Germinal center (tissue), 1 donor: Measurements from ENCODE around the gene UCP3.
"Not testable (repeated sequence)": the region's sequence is repeated elsewhere in the genome, so short reads cannot be mapped to it uniquely, and the experiment has no call there.

Source experiments
- DNase-seq: peaks from one replicate; pipeline ENCODE4 v3.0.0; 2012; ENCODE audit warnings: mixed read lengths, low spot score

UCP3 gene

DNA sequence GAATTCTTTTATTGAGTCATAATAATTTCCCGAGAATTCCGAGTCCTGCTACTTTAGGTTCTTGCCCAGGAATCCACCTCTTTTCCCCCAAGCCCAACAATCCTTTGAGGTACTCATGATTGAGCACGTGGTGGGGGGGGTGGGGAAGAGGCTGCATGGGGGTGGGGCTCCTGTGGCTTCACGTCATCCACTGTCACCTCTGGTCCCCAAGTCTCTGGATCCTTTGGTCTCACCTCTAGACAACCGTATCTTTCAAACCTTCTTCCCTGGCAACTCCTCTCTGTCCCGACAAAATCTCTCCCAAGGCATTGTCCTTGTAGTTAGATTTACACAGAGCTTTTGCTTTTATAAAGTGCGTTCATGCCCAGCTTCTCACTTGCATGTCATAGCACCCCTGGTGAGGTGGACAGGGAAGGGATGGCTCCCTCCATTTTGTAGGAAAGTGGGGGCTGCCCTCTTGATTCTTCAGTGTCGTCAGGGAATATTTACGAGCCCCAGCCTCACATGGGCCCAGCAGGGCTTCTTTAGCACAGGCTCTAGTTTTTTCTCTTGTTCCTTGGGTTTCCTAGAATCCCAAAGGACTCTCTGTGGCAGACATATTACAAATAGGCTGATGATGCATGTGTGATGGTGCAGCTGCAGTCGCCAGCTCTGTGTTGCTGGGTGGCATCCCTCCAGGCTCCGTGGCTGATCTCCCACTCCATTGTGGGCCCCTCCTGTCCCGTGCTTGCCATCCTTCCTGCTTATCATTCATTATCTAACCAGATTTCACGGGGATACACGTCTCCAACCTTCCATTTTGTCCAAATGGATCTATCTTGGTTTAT lies 8.4 kb downstream of the UCP3 start:
- DNase-seq: no peak

DNA sequence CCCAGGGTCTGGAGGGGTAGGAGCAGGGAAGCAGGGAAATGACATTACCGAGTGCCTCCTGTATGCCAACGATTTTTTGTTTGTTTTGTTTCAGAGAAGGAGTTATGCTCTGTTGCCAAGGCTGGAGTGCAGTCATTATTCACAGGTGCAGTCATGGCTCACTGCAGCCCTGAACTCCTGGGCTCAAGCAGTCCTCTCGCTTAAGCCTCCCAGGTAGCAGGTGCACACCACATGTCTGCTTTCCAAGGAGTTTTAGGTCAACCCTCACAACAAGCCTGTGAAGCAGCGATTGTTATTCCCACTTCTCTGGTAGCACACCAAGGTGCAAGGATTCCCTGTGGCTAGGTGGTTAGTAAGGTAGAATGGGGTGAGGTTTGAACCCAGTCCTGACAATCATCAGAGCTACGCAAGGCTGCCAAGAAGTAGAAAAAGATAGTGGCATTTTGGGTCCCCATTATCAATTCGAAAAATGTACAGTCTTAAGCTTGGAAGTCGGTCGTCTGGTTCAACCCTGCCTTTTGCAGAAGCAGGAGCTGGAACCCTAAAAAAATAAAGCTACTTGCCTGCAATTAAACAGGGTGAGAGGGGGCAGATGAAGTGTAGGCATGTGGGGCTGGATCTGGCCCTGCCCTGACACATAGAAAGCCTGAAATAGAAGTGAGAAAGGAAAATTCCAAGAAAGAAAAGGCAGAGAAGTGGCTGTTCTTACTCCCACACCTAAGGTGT lies 9.1 kb downstream of the UCP3 start:
- DNase-seq: peak; percentile 61

DNA sequence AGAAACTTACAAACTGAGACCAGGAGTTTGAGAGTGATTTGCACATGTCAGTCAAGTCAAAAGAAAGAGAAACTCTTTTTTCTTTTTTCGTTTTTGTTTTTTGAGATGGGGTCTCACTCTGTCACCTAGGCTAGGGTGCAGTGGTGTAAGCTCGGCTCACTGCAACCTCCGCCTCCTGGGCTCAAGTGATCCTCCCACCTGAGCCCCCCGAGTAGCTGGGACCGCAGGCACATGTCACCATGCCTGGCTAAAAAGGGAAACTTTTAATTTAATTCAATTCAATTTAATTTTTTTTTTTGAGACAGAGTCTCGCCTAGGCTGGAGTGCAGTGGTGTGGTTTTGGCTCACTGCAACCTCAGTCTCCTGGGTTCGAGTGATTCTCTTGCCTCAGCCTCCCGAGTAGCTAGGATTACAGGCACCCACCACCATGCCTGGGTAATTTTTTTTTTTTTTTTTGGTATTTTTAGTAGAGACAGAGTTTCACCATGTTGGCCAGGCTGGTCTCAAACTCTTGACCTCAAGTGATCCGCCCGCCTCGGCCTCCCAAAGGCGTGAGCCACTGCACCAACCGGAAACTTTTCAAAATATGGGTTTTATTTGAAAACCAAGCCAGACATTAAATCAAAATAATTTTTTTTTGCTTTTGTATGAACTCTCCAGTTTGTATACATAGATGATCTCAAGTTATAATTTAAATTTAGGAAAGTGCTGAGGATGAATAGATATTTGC lies 9.9 kb downstream of the UCP3 start:
- DNase-seq: no peak

DNA sequence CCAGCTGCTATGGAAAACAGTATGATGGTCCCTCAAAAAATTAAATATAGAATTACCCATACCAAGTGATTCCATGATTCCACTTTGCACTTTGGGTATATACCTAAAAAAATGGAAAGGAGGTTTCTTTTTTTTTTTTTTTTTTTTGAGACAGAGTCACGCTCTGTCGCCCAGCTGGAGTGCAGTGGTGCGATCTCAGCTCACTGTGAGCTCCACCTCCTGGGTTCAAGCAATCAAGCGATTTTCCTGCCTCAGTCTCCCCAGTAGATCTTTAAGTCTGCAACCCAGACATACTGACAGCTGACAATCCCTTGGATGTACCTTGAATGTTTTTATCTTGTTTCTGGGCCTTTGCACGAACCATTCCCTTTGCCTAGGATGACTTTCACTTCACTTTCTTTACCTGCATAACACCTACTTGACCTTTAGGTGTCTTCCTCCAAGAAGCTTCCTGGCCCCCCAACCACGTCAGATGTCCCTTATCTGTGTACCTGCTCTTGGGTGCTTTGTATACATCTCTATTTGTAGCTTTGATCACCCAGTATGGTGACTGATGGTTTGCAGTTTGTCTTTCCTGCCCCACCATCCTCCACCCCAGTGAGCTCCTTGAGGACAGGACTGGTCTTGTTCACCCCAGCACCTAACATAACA lies 11.6 kb downstream of the UCP3 start:
- DNase-seq: peak; percentile 54

DNA sequence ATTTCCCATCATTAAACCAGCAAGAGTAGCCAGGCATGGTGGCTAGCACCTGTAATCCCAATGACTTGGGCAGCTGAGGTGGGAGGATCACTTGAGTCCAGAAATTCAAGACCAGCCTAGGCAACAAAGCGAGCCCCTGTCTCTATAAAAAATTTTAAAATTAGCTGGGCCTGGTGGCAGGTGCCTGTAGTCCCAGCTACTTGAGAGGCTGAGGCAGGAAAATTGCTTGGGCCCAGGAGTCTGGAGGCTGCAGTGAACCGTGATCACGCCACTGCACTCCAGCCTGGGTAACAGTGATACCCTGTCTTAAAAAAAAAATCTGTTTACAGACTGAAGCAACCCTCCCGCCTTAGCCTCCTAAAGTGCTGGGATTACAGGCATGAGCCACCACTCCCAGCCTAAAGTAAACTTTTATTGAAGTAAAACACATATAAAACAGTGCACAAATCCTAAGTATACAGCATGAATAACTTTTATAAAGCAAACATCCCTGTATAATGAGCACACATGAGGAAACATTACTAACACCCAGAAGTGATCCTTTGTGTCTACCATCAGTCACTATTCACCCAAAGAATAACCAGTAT lies 12.6 kb downstream of the UCP3 start:
- no peak for DNase-seq

DNA sequence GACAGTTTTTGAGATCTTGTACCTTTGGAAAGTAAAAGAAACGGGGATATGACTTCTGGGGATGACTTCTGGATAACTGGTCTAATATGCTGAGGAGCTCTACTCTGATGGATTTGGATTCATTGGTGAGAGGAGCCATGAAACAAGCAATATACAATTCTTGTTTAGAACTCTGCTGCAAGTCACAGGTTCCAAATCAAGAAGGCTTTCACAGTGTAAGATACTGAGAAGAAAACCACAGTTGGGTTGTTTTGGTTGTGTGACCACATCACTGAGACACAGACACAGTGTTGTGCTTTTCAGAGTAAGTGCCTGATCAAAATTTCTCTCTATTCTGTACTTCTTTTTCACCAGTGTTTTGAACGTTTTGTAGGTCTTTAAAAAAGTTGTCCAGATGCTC lies 13.2 kb downstream of the UCP3 start:
- DNase-seq: no peak

DNA sequence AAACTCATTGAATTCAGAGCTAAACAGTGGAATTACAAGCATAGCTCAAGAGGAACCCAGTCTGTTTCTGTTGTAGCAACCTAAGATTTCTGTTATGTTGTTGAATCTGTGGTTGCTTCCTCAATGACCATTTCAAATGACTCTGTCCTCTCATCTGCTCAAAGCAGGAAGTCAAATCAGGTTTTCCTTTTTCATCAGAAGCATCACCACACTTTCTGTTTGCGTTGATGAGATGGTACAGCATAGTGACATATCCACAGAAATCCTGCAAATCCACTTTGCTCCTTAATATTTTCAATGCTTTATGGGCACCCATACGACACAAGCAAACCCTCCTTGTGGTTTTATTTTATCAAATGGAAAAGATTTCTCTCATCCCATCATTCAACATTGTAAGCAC lies 13.6 kb downstream of the UCP3 start:
- no peak for DNase-seq

DNA sequence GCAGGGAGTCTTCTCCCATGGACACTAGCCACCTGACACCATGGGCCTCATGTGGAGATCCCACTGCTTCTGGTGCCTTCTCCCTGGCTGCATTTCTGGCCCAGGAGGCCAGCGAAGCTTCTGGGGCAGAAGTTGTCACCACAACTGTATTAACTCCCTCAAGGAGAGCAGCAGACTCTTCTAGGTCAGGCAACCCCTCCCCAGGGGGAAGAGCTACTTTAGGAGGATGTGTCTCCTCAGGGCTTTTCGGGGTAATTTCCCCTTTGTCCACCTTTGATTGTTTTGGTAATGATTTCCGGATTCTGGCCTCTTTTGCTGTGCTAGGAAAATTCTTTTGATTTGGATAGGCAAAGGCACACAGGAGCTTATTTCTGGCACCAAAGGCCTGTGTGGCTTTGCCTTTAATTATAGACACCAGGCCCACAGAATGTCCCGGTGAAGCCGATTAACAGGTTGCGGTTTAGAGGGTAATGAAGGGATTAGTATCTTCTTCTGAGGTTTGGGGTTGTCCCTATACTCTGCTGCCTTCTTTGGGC lies 17.3 kb downstream of the UCP3 start:
- DNase-seq: no peak

DNA sequence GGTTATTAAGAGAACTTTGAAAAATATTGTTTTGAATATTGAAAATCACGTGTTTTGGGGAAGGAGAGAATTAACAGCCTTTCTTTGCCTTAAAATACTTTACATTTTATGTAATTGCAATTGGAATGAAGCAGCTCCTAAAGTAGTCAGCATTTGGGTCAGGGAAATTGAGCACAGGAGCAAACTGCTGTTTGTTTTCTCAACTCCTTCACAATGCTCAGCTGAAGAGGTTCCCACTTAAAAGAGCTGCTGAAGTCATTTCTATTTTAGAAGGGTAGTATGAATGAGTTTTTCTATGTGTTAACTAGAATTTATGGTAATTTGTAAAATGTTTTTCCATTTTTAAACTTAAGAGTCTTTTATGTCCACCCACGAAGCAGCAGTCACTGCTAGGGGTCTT lies 18.2 kb downstream of the UCP3 start:
- no peak for DNase-seq

DNA sequence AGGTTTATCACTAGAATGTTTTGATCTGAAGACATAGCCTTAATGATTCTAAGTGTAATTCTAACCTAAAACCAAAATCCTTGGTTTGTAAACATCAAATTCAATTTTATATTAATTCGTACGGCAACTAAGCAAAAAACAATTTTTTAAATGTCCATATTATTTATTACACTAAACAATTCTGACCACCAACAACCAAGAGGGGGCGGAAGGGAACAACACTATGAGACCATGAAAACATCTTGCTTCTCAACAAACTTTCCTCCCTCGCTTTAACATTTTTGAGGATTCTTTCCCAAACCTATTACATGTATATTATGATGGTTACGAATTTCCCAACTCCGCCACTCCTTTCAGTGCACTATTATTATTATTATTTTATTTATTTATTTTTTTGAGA lies 19.7 kb downstream of the UCP3 start:
- no peak for DNase-seq

DNA sequence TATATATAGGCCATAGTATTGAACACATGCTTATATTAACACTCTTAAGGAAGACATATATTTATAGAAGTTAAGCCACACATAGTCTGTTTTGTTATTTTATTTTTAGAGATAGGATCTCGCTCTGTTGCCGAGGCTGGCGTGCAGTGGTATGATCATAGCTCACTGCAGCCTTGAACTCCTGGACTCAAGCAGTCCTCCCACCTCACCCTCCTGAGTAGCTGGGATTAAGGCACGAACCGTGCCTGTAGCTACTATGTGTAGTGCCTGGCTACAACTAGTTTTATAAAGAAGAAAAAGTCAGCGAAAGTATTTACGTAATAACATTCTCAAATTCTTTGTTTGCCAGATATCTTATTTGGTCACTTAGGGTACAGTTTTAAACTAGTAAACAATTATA lies 20.7 kb downstream of the UCP3 start:
- no peak for DNase-seq

DNA sequence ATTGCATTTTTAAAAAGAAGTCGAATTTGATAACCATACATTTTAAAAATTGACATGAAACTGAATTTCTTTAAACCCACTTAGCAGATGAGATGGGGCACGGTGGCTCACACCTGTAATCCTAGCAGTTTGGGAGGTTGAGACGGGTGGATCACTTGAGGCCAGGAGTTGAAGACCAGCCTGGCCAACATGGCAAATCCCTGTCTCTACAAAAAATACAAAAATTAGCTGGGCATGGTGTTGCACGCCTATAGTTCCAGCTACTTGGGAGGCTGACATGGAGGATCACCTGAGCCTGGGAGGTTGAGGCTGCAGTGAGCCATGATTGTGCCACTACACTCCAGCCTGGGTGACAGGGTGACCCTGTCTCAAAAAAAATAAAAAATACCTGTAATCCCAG lies 23.2 kb downstream of the UCP3 start:
- DNase-seq: not testable (repeated sequence)

DNA sequence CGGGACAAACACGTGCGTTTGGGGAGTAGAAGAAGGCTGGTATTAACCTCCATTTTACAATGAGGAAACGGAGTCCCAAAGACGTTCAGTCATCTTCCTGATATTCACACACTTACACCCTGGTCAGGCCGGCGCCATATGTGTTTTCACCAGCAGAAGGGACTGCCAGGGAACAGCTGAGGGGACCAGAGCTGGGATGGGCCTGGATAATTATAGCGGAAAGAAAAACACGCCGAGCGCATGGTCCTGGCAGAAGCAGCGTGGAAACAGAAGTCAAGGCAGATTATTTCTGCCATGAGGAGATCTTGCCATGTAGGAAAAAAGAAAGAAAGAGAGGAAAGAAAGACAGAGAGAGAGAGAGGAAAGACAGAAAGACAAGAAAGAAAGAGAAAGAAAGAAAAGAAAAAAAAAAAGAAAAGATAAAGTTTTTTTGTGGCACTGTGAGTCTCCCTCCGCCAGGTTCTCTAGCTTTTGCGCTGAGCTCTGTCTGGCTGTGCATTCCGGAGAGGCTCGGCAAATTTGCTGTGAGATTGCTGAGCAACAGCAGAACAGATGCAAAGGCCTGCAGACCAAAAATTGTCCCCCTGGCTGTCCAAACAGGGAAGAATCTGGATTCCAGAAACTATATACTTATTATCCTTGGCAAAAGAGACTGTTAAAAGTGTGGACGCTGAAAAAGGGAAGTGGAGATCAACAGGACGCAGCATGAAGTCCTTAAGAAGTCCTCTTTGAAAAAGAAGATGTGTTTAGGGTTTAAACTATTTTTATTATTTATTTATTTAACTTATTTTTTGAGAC lies 24.9 kb downstream of the UCP3 start:
- DNase-seq: no peak

DNA sequence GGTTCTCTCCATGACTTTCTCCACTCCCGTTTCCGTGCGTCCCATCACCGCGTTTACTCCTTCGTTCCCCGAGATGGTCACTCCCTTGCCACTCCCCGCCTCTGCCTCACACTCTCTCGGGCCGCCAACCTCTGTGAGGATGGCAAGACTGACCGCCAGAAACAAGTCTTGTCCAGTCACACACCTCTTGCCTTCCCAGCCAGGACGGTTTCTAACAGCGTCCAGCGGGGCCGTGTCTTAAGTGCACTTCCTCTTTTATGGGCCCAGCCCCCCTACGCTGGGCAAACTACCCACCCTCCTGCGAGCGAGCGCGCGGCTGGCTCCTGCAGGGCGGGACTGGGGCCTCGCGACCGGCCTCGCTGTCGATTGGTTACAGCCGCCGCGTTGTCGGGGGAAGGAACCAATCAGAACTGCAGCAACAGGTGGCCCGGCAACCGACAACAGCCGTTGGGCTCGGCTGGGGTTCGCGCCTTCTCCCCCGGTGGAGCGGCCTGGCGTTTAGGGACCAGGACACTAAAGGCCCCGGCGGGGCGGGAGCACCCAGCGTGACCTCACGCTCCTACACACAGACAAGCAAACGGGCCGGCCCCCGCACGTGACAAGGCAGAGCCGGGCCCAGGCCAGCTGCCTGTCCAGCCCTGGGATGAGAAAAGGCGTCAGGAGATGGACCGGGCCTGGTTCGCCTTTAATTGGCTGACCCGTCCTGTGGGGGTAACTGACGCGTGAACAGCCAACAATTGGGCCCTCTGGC lies 25.7 kb downstream of the UCP3 start:
- DNase-seq: peak; percentile 98

DNA sequence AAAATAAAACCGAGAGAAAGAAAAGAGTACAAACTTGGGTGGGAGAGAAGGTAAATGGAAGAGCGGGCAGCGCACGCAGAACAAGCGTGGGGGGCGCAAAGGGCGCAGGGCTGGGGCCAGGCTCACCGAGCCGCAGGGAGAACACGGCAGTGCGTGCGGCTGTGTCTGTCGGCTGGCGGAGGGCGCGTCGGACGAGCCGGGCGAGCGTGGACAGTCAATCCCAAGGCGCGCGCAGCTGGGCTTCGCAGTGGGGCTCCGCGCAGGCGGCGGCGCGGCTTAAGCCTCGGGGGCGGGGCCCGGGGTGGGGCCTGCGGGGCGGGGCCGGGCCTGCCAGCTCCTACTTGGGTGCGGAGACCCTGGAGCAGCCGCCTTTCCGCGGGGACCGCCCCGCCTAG lies 26.3 kb downstream of the UCP3 start, which contains the start of gene UCP2:
Gene UCP2, minus strand, starts transcription at position 249 of the 395 bp plus-strand sequence. CDS start 4,465 bp downstream, outside the sequence.
- DNase-seq: peak; percentile 88

DNA sequence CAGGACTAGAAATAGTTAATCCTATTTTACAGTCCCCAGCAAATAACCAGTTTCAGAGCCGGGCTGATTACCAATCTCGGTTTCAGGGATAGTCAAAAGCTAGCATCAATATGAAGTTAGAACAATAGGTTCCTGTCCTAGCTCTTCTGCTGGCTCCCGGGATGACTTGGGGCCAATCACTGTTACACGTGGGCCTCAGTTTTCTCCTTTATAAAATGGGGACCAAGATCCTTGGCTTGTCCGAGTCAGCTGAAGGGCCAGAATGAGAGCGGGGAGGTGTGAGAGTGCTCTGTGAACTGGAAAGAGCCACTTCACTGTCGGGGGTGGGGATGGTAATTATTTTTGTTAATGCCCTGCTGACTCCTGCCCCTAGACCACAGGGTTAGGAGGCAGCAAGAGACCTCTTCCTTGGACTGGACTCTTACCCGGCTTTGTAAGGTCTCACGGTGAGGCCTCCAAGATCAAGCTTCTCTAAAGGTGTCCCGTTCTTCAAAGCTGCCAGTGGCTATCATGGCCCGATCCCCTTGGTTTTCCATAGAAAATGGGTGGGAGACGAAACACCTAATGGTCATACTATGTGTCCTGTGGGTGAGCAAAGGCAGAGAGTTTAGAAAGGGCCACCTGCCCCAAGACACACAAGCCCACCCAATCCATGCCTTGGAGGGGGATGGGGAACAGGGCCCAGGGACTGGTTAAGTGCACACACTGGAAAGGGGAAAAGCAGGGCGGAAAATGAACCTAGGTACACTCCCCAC lies 27.7 kb downstream of the UCP3 start:
- no peak for DNase-seq

DNA sequence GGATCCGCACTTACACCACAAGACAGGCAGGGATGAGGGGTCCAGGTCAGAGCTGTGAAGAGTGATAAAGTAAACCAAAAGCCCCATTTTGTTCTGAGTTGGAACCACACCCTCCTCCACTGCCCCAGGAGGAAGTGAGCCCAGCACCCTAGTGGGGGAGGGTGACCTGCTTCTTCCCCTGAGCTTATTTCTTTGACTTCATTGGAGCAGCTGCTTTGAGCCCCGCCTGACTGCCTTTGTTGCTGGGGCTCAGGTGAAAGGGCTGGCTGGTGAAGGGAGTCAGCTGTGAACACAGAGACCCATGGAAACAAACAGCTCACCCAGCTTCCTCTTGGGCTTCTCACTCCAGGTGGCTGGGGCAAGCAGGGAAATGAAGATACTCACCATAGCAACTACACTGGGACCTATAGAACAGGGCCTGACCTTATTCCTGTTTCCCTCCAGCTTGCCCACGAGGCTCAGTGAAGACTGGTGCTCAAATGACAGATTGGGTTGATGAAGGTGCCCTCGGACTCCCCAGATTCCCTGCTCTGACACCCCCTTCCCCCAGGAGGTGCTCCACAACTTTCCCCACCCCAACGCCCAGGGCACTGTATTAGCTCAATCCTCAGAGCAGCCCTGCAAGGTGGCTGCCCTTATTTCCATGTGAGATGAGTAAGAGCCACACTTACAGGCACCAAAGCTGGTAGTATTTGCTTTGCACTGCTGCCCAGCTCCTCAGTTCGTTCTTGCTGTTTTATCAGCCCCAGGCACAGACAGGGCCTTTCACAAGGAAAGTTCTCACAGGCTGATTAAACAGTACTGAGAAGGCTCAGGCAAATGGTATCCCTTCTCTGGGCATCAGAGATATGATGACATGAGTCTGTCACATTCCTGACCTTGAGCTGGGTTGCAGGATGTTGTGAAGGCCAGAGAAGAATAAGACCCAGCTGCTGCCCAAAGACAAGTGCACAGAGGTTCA lies 28.6 kb downstream of the UCP3 start:
- DNase-seq: peak; percentile 91

DNA sequence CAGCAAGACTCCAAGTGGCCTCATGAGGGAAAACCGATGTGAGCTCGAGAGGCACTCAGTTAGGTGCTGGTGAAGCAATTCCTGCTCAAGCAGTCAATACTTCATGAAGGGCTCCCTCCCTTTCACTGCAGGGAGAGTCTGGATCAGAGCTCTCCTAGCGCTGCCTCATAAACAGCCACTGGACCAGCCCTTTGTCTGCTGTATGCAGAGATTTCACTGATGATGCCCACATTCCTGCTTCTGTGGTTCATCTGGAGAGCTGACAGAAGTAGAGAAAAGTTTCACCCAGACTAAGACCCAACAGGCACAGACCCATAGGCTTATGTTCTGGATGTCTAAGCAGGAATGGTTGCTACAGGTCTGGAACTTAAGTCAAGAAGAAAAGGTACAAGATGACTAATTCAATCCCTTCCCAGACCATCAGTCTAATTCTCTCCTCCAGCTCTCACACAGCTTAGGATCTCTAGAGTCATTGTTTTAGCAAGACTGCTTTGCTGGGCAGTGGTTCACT lies 30.3 kb downstream of the UCP3 start:
- DNase-seq: no peak
